NCI-H1417 (cell line): ENCODE data around the gene ACTR3C.

Experiments used
- DNase-seq, 3 experiments: peaks; one replicate each; lab custom pipeline; 2025; lab: John Stamatoyannopoulos, UW

ACTR3C gene

DNA sequence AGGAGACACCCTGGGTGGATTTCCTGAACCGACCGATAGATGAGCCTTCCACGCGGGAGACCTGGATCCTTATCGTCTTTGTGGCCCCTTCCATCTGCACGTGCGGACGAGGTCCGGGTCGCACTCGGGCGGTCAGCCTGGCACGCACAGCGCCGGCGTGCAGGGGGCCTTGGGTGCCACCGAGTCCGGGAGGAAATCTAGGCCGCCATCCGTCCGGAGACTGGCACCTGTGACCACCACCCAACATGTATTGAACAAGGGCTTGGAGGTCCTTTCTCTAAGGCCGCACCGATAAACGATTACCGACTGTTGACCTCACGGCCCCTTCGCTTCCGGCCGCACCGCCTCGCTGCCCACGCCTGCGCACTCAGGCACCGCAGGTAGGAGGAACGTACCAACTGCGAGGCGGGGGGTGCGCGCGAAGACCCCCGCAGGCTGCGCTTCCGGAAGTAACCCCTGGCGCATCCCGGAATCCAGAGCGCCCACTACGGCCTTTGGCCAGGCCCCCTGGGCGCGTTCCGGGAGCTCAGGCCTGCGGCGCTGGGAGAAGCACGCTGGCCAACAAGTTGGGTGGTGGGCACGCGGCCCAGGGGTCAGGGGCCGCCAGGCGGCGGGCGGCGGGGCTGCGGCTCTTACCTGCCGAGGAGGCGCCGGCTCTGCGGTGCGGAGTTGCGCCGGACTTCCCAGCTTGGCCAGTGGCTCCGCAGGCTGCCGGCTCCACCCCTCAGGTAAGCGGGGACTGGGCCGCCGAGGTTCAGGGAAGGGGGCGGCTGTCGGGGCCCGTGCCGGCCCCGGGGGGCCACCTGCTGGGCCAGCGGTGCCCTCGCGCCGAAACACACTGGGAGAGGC lies at the start of gene ACTR3C, which contains the start of gene LRRC61:
TSS of gene ACTR3C (minus strand) at position 713 of the 849 bp plus-strand sequence. CDS start 28,249 bp downstream, outside the sequence.
TSS of gene LRRC61 (plus strand) at position 523 of the 849 bp plus-strand sequence. CDS start 13,507 bp downstream, outside the sequence.
- DNase-seq, result peak; percentile 67 to 95 (median 94)

GRCh38 chr7:150372271-150373048 lies 49.1 kb upstream of the ACTR3C start:
- DNase-seq, result no peak

DNA sequence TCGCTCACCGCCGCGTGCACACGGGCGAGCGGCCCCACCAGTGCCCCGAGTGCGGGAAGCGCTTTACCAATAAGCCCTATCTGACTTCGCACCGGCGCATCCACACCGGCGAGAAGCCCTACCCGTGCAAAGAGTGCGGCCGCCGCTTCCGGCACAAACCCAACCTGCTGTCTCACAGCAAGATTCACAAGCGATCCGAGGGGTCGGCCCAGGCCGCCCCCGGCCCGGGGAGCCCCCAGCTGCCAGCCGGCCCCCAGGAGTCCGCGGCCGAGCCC lies 48.6 kb upstream of the ACTR3C start:
- DNase-seq, result no peak

- DNase-seq, result no peak
Measured at GRCh38 chr7:150371131-150371995, 48.0 kb upstream of the ACTR3C start.

DNA sequence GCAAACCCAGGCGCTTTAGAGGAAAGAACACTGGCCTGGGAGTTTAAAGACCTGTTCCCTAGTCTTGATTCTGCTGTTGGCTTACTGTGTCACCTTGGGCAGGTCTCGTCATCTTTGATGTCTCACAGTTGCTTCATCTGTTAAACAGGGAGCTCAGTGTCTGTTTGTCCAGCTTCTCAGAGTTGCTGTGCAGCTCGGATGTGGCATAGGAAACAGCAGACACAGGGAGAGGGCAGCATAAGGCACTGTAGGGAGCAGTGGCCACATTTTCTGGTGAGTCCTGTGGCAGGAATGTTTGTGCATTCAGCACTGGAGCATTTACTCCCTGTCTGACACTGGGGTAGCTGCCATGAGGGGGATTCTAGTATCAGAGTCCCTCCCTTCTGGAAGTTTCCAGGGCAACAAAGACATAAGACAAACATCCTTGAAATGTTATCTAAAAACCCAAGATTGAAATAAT lies 47.3 kb upstream of the ACTR3C start:
- DNase-seq, result no peak

DNA sequence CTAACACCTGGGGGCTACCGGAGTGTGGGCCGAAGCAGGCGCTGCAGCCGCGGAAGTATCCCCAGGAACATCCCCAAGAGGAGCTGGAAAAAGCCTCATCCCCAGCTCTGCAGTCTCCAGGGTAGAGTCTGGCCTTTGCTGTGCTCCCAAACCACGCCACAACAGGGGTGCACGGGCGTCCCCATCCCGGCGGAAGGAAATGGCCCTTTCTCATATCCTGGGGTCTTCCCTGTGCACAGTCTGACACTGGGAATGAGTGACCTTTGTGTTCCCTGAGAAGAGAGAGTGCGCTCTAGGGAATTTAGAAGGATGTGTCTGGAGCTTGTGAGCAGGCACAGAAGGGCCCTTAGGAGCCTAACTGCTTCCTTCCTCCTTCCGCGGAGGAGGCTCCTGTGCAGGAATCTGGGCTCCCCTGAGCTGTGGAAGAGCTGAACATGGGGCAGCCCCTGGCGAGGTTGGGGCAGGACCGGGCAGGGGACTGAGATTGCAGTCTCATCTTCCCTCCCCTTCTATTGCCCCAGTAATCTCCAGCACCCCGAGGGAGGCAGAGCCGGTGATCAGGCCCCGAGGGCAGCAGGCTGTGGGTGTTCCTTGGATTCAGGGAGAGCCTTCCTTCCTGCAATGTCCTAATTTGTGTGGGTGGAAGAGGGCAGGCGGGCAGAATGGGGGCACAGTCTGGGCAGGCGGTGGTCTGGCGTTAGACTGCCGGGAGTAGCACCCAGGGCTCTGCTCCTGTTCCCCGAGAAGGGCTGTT lies 46.6 kb upstream of the ACTR3C start:
- DNase-seq, result peak in 1 of 3 experiments; percentile 50

DNA sequence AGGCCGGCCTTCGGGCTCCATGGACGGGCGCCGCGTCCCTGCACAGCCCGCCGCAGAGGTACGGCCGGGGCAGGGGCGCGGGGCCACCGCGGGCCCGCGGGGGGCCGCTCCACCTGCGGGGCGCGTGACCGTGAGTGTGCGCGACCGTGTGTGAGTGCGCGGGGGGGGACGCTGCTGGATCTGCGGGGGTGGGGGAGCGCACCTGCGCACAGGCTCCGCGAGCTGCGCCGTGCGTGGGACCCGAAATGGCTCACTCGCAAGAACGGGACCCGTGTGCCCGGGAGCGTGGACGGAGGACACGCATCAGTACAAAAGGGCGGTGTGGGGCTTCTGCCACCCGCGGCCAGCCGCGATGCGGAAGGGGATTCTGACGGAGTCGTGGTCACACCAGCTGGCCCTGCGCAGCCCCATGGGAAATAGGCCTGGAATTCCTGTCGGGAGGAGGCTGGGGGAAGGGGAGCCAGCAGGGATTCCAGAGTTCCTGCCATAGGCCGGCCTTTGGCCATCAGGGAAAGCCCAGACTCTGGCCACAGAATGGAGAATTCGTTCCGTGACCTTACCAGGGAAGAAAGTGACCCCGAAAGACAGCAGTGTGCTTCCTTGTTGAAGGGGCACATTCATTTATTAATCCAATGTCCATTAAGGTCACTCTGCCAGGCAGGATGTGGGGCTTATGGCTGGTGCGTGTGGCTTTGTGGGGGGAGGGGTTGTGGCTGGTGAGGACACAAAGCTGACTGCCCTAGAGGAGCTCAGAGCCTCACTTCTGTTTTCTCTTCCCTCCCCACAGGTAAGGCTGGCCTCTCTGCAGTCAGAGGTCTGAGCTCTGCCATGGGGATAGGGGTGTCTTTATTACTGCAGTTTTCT lies 45.8 kb upstream of the ACTR3C start:
- peak; percentile 58 to 82 (median 78) for DNase-seq

DNA sequence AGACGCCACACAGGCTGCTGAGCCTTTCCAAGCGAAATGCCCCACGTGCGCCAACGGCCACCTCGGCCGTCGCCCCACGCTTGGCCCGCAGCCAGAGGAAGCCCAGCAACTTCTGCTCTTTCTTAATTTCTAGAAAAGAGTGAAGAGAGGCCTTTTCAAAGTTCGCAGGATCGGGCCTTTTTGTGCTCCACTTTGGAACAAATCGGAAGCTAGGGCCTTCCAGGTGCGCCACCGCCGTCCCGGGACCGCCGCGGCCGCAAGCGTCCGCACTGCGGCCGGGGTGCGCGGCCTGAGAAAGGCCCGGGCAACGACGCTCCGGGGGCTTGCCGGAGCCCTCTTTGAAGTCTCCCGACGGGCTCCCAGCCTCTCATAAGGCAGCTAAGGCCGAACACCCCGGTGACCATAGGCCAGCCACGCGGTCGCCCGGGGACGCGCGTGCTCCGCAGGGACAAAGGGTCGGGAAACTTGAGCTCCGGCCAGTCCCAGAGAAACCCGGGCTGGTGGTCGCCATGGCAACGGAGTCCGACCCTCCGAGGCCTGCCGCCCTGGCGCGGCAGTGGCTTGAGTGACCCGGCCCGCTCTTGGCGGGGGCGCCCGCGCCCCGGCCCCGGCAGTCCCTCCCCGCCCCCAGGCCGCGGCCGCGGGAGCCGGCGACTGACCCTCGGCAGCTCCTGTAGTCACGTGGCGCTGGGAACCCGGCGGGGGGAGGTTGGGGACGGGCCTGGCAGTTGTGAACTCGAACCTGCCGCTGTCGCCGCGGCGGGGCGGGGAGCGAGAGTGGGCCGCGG lies 44.9 kb upstream of the ACTR3C start, which contains the start of gene REPIN1:
TSS of gene REPIN1 (plus strand) at position 727 of the 788 bp plus-strand sequence. CDS start 890 bp downstream, outside the sequence.
- peak; percentile 91 to 96 (median 95) for DNase-seq

GRCh38 chr7:150367677-150368095 lies 44.3 kb upstream of the ACTR3C start:
- no peak for DNase-seq

DNA sequence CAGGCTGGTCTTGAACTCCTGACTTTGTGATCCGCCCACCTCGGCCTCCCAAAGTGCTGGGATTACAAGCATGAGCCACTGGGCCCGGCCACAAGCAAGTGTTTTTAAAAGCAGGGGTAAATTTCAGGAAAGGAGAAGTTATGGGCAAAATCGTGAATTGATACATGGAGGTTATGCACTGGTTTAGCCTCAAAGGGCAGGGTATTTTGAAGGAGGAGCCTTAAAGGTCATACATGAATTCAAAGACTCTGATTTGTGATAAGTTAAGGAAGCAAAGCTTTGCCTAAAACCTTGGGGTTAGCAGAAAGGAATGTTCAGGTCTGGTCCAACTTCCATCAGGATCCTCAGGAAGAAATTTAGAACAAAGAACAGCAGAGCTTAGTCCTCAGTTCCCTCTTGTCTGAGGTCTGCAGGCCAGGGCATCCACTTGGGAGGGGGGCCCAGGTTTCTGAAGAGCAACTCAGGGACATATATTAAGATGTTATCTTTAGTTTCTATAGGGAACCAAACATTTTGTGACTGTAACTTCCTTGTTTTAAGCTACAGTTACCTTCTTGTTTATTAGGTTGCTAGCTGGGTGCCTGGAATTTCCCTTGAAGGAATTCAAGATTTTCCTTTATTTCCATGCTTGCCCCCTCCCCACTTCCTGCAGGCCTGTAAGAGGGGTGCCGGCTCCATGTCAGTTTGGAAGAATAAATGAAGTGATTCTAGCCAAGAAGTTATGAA lies 42.5 kb upstream of the ACTR3C start:
- DNase-seq, result no peak

DNA sequence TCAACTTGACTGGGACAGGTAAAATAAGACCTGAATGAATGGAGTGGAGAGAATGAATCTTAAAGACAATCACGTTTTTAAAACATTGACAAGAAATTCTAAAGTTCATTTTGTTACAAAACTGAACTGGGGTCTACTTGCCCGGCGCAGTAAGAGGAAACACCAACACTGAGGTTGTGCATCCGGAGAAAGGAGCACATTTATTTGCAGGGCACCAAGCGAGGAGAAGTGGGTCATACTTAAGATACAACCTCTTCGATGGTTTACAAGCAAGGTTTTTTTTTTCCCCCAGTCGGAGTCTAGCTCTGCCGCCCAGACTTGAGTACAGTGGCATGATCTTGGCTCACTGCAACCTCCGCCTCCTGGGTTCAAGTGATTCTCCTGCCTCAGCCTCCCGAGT lies 41.8 kb upstream of the ACTR3C start:
- no peak for DNase-seq

DNA sequence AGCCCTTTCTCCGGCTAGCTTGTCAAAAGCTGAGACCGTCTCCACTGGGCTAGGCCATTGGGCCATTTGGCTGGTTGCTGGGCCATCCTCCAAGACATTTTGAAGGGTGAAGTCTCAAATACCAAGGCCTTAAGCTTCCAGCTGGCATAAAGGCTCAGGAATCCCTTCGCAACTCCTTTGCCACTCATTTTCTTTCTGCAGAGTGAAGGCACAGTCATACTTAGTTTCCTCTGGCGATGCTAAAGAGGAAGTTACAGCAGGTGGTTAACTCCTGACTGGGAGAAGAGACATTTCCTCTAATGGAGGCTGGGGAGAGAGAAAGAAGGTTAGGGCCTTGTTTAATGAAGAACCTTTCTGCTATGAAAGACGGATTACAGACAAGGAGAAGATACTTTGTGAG lies 40.5 kb upstream of the ACTR3C start:
- no peak for DNase-seq

DNA sequence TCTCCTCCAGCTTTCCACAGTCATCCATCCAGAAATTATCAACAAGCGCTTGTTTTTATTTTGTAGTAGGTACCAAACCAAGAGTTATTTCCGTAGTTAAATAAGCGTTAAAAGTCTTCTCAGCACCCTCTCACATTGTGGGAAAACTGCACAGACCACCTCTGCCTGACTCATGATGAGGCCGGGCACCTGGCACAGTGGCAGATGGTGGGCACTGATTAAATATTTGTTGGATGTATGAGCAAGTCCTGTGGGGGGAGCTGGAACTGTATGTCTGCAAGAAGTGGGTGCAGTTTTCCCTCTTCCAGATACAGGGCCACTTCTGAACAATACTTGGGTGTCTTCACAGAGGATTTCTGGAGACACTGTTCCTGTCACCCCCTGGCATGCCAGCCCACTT lies 40.0 kb upstream of the ACTR3C start:
- DNase-seq, result no peak

- no peak for DNase-seq
Measured at GRCh38 chr7:150361807-150362621, 38.7 kb upstream of the ACTR3C start.

DNA sequence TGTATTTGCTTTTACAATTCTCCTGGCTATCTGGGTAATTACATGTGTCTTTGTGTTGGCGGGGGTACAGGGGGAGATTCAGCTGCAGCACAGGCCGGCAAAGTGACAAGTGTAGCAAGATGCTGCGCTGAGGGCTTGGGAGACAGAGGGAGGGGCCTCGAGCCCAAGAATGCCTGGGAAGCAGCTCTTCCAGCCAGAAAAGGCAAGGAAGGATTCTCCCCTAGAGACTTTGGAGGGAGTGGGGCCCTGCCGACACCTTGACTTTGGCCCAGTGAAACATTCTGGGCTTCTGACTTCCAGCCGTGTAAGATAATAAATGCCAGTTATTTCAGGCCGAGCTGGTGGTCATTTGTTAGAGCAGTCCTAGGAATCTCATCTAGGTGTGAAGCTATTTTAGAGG lies 38.1 kb upstream of the ACTR3C start:
- no peak for DNase-seq

GRCh38 chr7:150360363-150361058 lies 37.2 kb upstream of the ACTR3C start:
- DNase-seq, result no peak
